ENCODE data around the gene SNX10. TPM values are rescaled to one million over a fixed set of nuclear protein-coding genes. Genes with fewer than 3 reads are reported as not detected.

Gene SNX10
- total and polyA plus RNA-seq, 12 donors, result 0.75 to 11.9 (median 1.6) TPM

GRCh38 chr7:26378016-26378415 is 86.4 kb downstream of the SNX10 start:
- intact Hi-C loops (cut with DNase I), result loop anchor here in 3 of 10 donors (2.0 to 10.0 kb wide), 4 partner anchors 121 to 784 kb away; no protein-coding TSS in a partner anchor
- ATAC-seq, result no peak

GRCh38 chr7:26379711-26380110 is 88.0 kb downstream of the SNX10 start:
- intact Hi-C loops (cut with DNase I), result loop anchor here in 4 of 10 donors (2.0 to 10.0 kb wide), 4 partner anchors 119 to 783 kb away; no protein-coding TSS in a partner anchor

More at GRCh38 chr7:26378016-26378415, 86.4 kb downstream of the SNX10 start:
- no peaks in the 10 kb centered on the region for H3K9me3 ChIP-seq
- no peak overlapping the region for H3K4me3 ChIP-seq
- H3K27ac ChIP-seq, result no peak overlapping the region
- DNase-seq, result no peak
- H3K36me3 ChIP-seq, result no peaks in the 10 kb centered on the region
- peaks cover 2 to 14% (median 6%) of the 10 kb centered on the region in 9 donors for H3K4me1 ChIP-seq
- peaks cover 29 to 94% (median 91%) of the 10 kb centered on the region in 7 donors for H3K27me3 ChIP-seq
- 89% methylated on average over 7 of the region's 7 CpGs for whole genome bisulfite sequencing, 2 donors
- no peak for TF ChIP-seq CTCF (IDR thresholded peaks at IDR 0.05)

GRCh38 chr7:26381476-26382353 is 90.1 kb downstream of the SNX10 start:
- intact Hi-C loops (cut with DNase I), result loop anchor here in 1 of 10 donors (10.0 kb wide), 1 partner anchor 123 kb away; no protein-coding TSS in a partner anchor
- peaks cover 0 to under 1% (median 0%) of the 10 kb centered on the region in 9 donors for H3K4me1 ChIP-seq
- no peaks in the 10 kb centered on the region for H3K9me3 ChIP-seq
- WGBS, 2 donors, result 77 to 81% methylated on average over 10 of the region's 10 CpGs
- no peak for ATAC-seq
- no peak overlapping the region for H3K4me3 ChIP-seq
- DNase-seq, result no peak
- H3K27me3 ChIP-seq, result peaks cover 9 to 94% (median 89%) of the 10 kb centered on the region in 7 donors
- no peak for TF ChIP-seq CTCF (IDR thresholded peaks at IDR 0.05)
- H3K36me3 ChIP-seq, result no peaks in the 10 kb centered on the region
- H3K27ac ChIP-seq, result no peak overlapping the region

More at GRCh38 chr7:26379711-26380110, 88.0 kb downstream of the SNX10 start:
- peaks cover 25 to 94% (median 90%) of the 10 kb centered on the region in 7 donors for H3K27me3 ChIP-seq
- 47 to 50% methylated on average over 3 of the region's 3 CpGs for WGBS, 2 donors
- H3K27ac ChIP-seq, result no peak overlapping the region
- no peaks in the 10 kb centered on the region for H3K36me3 ChIP-seq
- TF ChIP-seq CTCF (IDR thresholded peaks at IDR 0.05), result no peak
- ATAC-seq (no peak), DNase-seq (no peak)
- peaks cover 2 to 14% (median 6%) of the 10 kb centered on the region in 9 donors for H3K4me1 ChIP-seq
- H3K9me3 ChIP-seq, result no peaks in the 10 kb centered on the region
- no peak overlapping the region for H3K4me3 ChIP-seq

GRCh38 chr7:26385240-26385639 is 93.6 kb downstream of the SNX10 start:
- H3K36me3 ChIP-seq, result no peaks in the 10 kb centered on the region
- no peaks in the 10 kb centered on the region for H3K4me1 ChIP-seq
- DNase-seq (no peak), ATAC-seq (no peak)
- no peak overlapping the region for H3K4me3 ChIP-seq
- H3K27ac ChIP-seq, result no peak overlapping the region
- intact Hi-C loops (cut with DNase I), result loop anchor here in 2 of 10 donors (5.0 to 10.0 kb wide), 2 partner anchors 120 to 777 kb away; no protein-coding TSS in a partner anchor
- H3K9me3 ChIP-seq, result no peaks in the 10 kb centered on the region
- no peak for TF ChIP-seq CTCF (IDR thresholded peaks at IDR 0.05)
- peaks cover 6 to 93% (median 87%) of the 10 kb centered on the region in 7 donors for H3K27me3 ChIP-seq
